Right forelimb (tissue), 1 donor: ENCODE measurements around the gene OR51G2.
"Not testable (repeated sequence)": the region's sequence is repeated elsewhere in the genome, so short reads cannot be mapped to it uniquely, and the experiment has no call there.

Experiments
- DNase-seq: peaks from one replicate; pipeline ENCODE4 v3.0.0-alpha.2; 2018

Gene OR51G2

DNA sequence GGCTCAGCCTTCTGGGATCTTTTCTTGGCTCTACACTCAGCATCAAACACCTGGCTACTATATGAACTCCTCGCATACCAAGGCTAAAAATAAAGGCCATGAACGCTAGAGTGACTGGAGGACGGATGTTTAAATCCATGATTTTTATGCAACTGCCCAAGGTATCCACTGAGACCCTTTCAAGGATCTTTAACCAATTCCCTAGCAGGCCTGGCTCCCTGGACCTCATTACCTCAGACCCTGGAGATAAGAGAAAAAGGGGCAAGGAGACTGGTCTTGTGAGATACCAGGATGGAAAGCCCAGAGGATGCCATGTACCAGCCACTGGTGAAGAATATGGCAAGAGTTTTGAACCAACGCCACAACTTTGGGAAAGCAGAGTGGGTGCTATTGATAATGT lies at the start of gene OR51G2:
Gene OR51G2 (minus strand): TSS at position 101 of the 400 bp plus-strand sequence. CDS start 3,687 bp downstream, outside the sequence.
- DNase-seq = no peak

GRCh38 chr11:4962816-4963215 lies 43.7 kb upstream of the OR51G2 start:
- DNase-seq = no peak

DNA sequence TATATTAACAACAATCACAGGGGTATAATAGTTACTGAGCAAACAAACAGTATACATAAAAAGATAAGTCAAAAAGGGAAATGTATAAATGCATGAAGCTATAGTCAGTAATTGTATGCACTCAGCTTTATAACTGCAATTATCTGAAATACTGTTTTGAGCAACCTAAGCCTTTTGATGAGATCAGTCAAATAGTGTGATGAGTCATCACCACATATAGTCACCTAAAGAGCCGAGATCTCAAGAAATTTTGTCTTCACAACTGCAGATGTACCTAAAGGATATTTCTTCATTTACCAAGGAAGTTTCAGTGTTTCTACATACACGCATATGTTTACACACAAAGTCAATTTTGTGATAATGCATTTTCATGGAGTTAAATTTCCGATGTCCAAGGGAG lies 41.7 kb upstream of the OR51G2 start:
- no peak for DNase-seq

DNA sequence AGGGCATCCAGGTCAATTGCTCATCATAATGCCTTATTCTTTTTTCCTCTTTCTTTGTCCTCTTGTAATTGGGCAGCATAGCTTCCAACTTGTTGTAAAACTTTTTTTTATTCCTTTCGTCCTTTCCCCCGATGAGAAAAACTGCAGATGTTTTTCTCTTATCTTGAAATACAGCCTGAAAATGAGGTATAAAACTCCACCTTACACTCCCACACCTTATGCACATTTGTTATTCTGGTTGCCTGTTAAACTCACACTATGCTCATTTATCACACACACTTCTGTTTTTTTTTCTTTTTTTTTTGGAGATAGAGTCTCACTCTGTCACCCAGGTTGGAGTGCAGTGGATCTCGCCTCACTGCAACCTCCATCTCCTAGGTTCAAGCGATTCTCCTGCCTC lies 38.2 kb upstream of the OR51G2 start:
- no peak for DNase-seq

DNA sequence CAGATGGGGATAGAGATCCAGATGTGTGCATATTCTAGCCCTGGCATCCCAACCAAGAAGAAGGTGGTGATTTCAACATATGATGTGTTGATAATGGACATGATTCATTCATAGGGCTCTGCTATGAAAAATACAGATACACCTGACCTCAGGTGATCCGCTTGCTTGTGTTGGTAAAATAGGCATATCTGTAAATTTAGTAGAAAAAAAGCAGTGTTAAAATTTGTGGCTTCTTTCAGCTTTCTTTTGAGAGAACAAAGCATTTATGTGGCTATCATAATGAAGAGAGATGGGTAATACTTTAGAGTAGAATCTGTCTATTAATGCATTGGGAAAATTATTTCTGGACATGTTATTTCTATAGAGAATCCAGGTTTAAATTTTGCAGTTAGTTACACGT lies 36.5 kb upstream of the OR51G2 start, which contains the start of gene OR51A2:
Gene OR51A2 (minus strand): TSS at position 101 of the 400 bp plus-strand sequence. CDS start 0 bp downstream, at position 101.
- not testable (repeated sequence) for DNase-seq

- no peak for DNase-seq
Observed at GRCh38 chr11:4947505-4947904, 28.4 kb upstream of the OR51G2 start, which contains the start of gene OR51A4. TSS of gene OR51A4 (minus strand) at chr11:4947605. CDS start at chr11:4947100, 505 bp downstream.

- no peak for DNase-seq
Observed at GRCh38 chr11:4936745-4937144, 17.6 kb upstream of the OR51G2 start.

DNA sequence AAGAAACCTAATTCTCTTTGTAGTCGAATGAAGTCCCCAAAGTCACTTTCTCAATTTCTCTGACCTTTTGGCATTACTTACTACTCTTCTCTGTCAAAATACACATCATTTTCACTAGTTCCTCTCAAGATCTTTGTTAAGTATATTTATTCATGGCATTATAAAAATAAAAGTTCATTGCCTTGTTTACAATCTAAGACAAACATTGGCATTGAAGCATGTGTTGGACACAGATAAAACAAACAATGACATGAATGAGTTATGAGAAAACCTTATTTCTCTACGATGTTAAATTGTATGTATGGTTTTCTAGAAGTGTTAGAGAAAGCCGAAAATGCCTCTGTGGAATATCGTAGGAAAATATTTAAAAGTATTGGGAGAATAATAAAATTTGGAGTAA lies 13.6 kb upstream of the OR51G2 start:
- no peak for DNase-seq

GRCh38 chr11:4926608-4927007 lies 7.5 kb upstream of the OR51G2 start:
- DNase-seq = no peak

DNA sequence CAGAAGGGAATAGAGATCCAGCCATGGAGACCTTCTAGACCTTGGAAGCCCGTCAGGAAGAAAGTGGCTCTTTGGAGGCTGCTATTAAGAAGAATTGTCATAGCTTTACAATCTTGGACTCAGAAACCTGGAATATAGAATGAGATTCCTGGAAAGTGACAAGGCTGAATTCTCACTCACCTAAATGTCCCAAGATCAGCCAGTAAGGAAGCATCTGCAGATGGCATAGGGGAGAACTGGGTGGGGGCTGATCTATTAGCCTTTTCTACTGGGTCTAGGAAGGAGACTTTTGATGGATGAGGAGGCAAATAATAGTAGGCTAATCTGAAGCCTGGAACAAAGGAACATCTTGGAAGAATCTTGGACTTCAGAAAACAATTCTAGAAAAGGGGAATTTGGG lies 5.1 kb upstream of the OR51G2 start, which contains the start of gene OR51G1:
Gene OR51G1 (minus strand): TSS at position 101 of the 400 bp plus-strand sequence. CDS start 0 bp downstream, at position 101.
- DNase-seq = no peak

GRCh38 chr11:4922304-4922703 lies 3.2 kb upstream of the OR51G2 start:
- DNase-seq = no peak

DNA sequence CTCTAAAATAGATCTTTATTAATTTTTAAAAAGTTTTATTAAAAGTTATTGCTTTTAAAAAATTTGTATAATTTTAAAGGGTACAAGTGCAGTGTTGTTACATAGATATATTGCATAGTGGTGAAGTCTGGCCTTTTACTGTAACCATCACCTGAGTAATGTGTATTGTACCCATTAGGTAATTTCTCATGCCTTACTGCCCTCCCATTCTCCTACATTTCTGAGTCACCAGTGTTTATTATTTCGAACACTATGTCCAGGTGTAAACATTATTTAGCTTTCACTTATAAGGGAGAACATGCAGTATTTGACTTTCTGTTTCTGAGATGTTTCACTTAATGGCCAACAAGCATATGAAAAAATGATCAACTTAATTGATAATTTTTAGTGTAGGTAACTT lies 2.6 kb upstream of the OR51G2 start:
- DNase-seq = no peak

GRCh38 chr11:4916581-4916980 lies 2.6 kb downstream of the OR51G2 start:
- DNase-seq = no peak

DNA sequence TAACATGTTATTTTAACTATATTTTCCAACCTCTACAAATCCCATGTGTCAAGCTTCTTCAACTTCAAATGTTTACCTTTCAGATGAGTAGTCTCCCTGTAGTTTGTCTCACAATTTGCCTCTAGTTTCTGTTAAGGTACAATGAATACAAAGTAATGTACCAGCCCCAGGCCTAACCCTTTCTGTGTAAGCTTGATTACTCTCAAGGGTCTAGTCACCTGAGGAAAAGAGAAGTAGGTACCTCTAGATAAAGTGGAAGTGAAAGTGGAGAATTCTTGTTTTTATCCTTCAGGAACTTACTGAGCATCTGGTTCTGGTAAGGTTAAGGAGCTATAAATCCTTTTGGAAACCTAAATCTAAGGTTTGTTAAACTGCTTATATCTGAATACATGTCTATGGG lies 15.7 kb downstream of the OR51G2 start, which contains the start of gene OR51A7:
Gene OR51A7 (plus strand): TSS at position 300 of the 400 bp plus-strand sequence. CDS start 3,587 bp downstream, outside the sequence.
- no peak for DNase-seq

DNA sequence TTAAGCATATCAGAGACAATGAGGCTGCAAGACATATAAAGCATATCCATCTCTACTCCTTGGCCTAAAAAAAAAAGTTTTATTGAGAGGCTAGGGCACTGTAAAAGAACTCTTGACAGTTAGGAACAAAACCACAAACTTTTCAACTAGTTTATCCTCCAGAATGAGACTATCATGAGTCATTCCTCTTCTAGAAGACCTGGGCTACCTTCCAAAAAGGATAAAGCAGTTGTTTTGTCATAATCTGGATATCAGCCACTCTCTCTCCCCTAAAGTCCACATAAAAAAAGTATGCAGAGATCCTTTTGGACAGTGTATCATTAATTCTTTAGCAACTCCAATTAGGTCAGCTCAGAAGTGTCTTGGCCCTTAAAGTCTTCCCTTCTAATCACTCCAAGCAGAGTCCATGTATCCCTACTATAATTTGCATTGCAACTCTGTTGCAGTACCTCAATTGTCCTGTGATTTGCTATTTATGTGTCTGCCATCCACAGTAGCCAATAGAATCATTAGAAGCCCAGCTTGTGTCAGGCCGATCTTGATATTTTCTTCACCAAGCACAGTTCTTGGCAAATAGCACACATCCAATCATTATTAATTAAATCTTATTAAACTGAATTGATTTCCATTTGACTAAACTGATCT lies 27.0 kb downstream of the OR51G2 start:
- DNase-seq = no peak

- no peak for DNase-seq
Observed at GRCh38 chr11:4890279-4890678, 28.9 kb downstream of the OR51G2 start.

- no peak for DNase-seq
Observed at GRCh38 chr11:4887591-4887990, 31.6 kb downstream of the OR51G2 start.

DNA sequence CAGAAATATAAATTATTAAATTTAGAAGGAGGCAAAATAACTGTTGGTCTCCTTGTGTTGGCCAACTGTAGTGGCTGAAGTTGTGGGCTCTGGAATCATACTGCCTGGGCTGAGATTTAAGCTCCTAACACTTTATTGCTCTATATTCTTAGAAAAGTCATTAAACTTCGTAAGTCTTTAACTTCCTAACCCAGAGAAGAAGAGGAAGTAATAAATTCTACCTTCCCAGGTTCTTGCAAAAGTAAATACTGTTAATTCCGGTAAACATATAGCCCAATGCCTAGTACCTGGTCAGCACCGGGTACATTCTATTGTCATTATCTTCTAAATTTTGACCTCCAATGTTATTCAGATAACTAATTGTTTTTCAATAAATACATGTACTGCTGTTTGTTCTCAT lies 33.0 kb downstream of the OR51G2 start:
- DNase-seq = no peak

DNA sequence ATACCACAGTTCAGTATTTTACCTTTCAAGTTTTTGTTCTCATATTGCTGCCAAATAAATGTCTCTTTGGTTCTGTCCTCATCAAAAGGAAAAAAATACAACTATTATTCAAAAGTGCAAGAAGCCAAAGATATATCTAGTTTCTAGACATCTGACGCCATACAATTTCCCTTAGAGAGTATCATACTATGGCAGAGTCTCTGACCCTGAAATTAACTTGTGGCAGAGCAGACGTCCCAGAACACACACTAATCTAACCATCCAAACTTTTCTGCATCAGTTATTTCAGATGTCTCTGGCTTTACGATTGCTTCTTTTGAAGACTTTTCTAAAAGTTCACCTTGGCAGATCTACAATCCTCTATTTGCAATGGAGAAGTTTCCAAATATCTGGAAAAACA lies 34.8 kb downstream of the OR51G2 start:
- DNase-seq = no peak

DNA sequence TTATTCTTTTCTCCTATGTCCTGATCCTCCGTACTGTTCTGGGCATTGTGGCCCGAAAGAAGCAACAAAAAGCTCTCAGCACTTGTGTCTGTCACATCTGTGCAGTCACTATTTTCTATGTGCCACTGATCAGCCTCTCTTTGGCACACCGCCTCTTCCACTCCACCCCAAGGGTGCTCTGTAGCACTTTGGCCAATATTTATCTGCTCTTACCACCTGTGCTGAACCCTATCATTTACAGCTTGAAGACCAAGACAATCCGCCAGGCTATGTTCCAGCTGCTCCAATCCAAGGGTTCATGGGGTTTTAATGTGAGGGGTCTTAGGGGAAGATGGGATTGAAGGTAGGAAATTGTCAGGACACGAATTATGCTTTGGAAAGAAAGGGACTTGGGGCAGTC lies 36.6 kb downstream of the OR51G2 start:
- DNase-seq = no peak

DNA sequence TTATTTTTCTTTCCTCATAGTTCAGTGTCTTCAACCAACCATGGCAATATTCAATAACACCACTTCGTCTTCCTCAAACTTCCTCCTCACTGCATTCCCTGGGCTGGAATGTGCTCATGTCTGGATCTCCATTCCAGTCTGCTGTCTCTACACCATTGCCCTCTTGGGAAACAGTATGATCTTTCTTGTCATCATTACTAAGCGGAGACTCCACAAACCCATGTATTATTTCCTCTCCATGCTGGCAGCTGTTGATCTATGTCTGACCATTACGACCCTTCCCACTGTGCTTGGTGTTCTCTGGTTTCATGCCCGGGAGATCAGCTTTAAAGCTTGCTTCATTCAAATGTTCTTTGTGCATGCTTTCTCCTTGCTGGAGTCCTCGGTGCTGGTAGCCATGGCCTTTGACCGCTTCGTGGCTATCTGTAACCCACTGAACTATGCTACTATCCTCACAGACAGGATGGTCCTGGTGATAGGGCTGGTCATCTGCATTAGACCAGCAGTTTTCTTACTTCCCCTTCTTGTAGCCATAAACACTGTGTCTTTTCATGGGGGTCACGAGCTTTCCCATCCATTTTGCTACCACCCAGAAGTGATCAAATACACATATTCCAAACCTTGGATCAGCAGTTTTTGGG lies 37.2 kb downstream of the OR51G2 start, which contains the start of gene OR51T1:
Gene OR51T1 (plus strand): TSS at position 41 of the 641 bp plus-strand sequence. CDS start 0 bp downstream, at position 41.
- DNase-seq = no peak

DNA sequence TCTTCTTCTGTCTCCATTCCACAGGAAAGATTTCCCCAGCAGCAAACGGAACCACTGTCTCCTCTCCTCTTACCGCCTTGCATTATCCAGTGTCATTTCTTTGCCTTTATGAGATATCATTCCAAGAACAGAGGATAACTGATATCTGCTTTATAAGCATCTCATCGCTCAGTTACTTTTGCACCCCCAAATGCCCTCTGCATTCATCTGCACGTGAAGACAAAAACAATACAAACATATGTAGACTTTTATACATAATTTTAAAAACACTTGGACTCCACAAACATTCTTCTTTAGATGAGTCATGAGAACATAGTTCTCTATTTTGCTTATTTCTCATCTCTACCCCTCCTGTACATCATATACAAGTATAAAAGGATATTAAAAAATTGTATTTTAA lies 38.0 kb downstream of the OR51G2 start:
- DNase-seq = no peak

- DNase-seq = no peak
Observed at GRCh38 chr11:4865855-4866254, 53.3 kb downstream of the OR51G2 start.

DNA sequence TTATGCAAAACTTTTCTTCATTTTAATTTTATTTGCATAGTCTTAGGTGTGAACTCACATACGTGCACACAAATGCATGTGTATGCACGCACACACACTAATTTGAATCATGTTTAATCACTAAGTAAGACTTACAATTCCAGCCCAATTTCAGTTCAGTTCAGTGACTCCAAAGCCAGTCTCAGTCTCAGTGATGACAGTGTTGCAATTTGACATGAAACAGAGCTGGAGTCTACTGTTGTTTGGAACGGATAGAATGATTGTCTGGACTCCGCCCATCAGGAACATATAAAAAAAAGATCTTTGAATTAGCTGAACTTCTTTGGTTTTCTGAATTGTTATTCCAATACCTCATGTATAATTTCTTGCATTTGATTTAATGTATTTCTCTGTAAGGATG lies 55.3 kb downstream of the OR51G2 start:
- no peak for DNase-seq
